GM23338 (cell line): Measurements from ENCODE around the gene TAC3. TPM values are rescaled to one million over a fixed set of nuclear protein-coding genes. Genes with fewer than 3 reads are reported as not detected.

Source experiments
- ATAC-seq: fragments of 200-7000 bp; cut with Tn5 transposase; 3 replicates; pipeline ENCODE4 v1.9.1; 2020
- DNase-seq: peaks from one replicate; pipeline ENCODE4 v3.0.0-alpha.2; 2015; ENCODE audit warnings: low spot score
- H2AFZ ChIP-seq: fragments of 200-600 bp; sonication (generic); 2 replicates; pipeline ENCODE4 v1.8.0; 2016; ENCODE audit warnings: antibody characterized with exemption, mild to moderate bottlenecking, moderate library complexity
- H3F3A ChIP-seq: fragments of 200-600 bp; sonication (generic); replicated peaks from 2 replicates; pipeline ENCODE4 v1.8.0; 2017; ENCODE audit warnings: antibody characterized with exemption, mixed run types, low read depth
- H3K27ac ChIP-seq: fragments of 200-600 bp; sonication (generic); 2 replicates; pipeline ENCODE4 v1.6.1; 2016; ENCODE audit warnings: low read depth
- H3K27me3 ChIP-seq: fragments of 200-600 bp; sonication (generic); 2 replicates; pipeline ENCODE4 v1.8.0; 2016; ENCODE audit warnings: mild to moderate bottlenecking, mixed run types, moderate library complexity; ENCODE audit not compliant: insufficient read depth
- H3K36me3 ChIP-seq: fragments of 200-600 bp; sonication (generic); 2 replicates; pipeline ENCODE4 v1.8.0; 2016; ENCODE audit warnings: mild to moderate bottlenecking; ENCODE audit not compliant: insufficient read depth
- H3K4me1 ChIP-seq: fragments of 200-600 bp; sonication (generic); 2 replicates; pipeline ENCODE4 v1.8.0; 2016; ENCODE audit warnings: mild to moderate bottlenecking, moderate library complexity; ENCODE audit not compliant: insufficient read depth
- H3K4me2 ChIP-seq: fragments of 200-600 bp; sonication (generic); 2 replicates; pipeline ENCODE4 v1.7.1; 2017; ENCODE audit warnings: mixed run types
- H3K4me3 ChIP-seq: fragments of 200-600 bp; sonication (generic); 2 replicates; pipeline ENCODE4 v1.6.1; 2016; ENCODE audit warnings: mixed run types
- H3K79me2 ChIP-seq: fragments of 200-600 bp; sonication (generic); replicated peaks from 2 replicates; pipeline ENCODE4 v1.8.0; 2017; ENCODE audit warnings: mild to moderate bottlenecking; ENCODE audit not compliant: insufficient read depth
- H3K9me2 ChIP-seq: fragments of 200-600 bp; sonication (generic); 2 replicates; pipeline ENCODE4 v1.8.0; 2017; ENCODE audit not compliant: insufficient read depth
- H4K20me1 ChIP-seq: fragments of 200-600 bp; sonication (generic); replicated peaks from 2 replicates; pipeline ENCODE4 v1.8.0; 2017; ENCODE audit warnings: mild to moderate bottlenecking; ENCODE audit not compliant: insufficient read depth
- H3K27ac Mint-ChIP-seq: 2 replicates; pipeline ENCODE4 v1.8.0; 2020; ENCODE audit warnings: inconsistent platforms, mild to moderate bottlenecking, moderate library complexity, mixed read lengths
- H3K27me3 Mint-ChIP-seq: 3 replicates; pipeline ENCODE4 v1.8.0; 2022; ENCODE audit warnings: low read depth, mild to moderate bottlenecking, moderate library complexity, mixed read lengths, inconsistent platforms; ENCODE audit not compliant: insufficient read depth, poor library complexity
- H3K36me3 Mint-ChIP-seq: 3 replicates; pipeline ENCODE4 v1.8.0; 2021; ENCODE audit warnings: low read depth, mild to moderate bottlenecking, inconsistent platforms, moderate library complexity, mixed read lengths
- H3K4me1 Mint-ChIP-seq: 3 replicates; pipeline ENCODE4 v1.8.0; 2020; ENCODE audit warnings: mild to moderate bottlenecking, inconsistent platforms, mixed read lengths
- H3K4me3 Mint-ChIP-seq: 3 replicates; pipeline ENCODE4 v1.8.0; 2021; ENCODE audit warnings: moderate library complexity, mild to moderate bottlenecking, inconsistent platforms, mixed read lengths
- H3K9me3 Mint-ChIP-seq: 3 replicates; pipeline ENCODE4 v1.8.0; 2020; ENCODE audit warnings: moderate library complexity, mild to moderate bottlenecking, inconsistent platforms, mixed read lengths
- CREB1 ChIP-seq: fragments of 250-450 bp; sonication (Bioruptor Pico); IDR thresholded peaks from 2 replicates; pipeline ENCODE4 v1.5.0; 2020; ENCODE audit warnings: low read depth, mild to moderate bottlenecking, moderate library complexity
- EZH2 ChIP-seq: fragments of 200-600 bp; sonication (generic); IDR thresholded peaks from one replicate; pipeline ENCODE4 v1.8.0; 2017; ENCODE audit warnings: antibody characterized with exemption, mild to moderate bottlenecking, low read depth; ENCODE audit not compliant: unreplicated experiment
- EZH2phosphoT487 ChIP-seq: fragments of 200-600 bp; sonication (generic); IDR thresholded peaks from one replicate; pipeline ENCODE4 v1.8.1; 2018; ENCODE audit warnings: antibody characterized with exemption; ENCODE audit not compliant: unreplicated experiment
- JUNB ChIP-seq: IDR thresholded peaks from one replicate; pipeline ENCODE4 v1.6.1; 2016; ENCODE audit warnings: antibody characterized with exemption; ENCODE audit not compliant: unreplicated experiment
- NANOG ChIP-seq: IDR thresholded peaks from 2 replicates; pipeline ENCODE4 v1.6.1; 2016; ENCODE audit warnings: antibody characterized with exemption, borderline replicate concordance
- POLR2AphosphoS5 ChIP-seq: IDR thresholded peaks from 2 replicates; pipeline ENCODE4 v1.6.1; 2016; ENCODE audit warnings: antibody characterized with exemption, low read depth
- STAT1 ChIP-seq: IDR thresholded peaks from one replicate; pipeline ENCODE4 v1.6.1; 2016; ENCODE audit warnings: antibody characterized with exemption; ENCODE audit not compliant: unreplicated experiment
- ZNF114 ChIP-seq: fragments of 250-450 bp; sonication (Bioruptor Pico); IDR thresholded peaks from 2 replicates; pipeline ENCODE4 v1.5.0; 2020; ENCODE audit warnings: mild to moderate bottlenecking, moderate library complexity
- ZNF331 ChIP-seq: fragments of 250-450 bp; sonication (Bioruptor Pico); IDR thresholded peaks from 2 replicates; pipeline ENCODE4 v1.5.0; 2020; ENCODE audit warnings: low read depth, mild to moderate bottlenecking, moderate library complexity
- polyA plus RNA-seq: library from polyadenylated mRNA; unstranded; fragments of >200 nt; fragmentation: Nextera tagmentation; extraction: Ambion mirVana; gene quantifications from 2 replicates; pipeline ENCODE4 v1.2.1, GENCODE V29; 2016
- total RNA-seq: library from RNA; depleted of rRNA; stranded (reverse); fragments of >200 nt; shearing (Covaris generic); gene quantifications from 2 replicates; pipeline ENCODE4 v1.2.3, GENCODE V29; 2014
- TF ChIP-seq, protein P1 (sequence below), 2 experiments: fragments of 200-600 bp in 1 of 2; sonication (generic) in 1 of 2; conservative IDR thresholded peaks; 2 replicates each; pipeline versions ENCODE4 v1.5.1 to v1.6.1; 2016 to 2017; ENCODE audit warnings: antibody characterized with exemption in 2 of 2, low read depth in 2 of 2, mild to moderate bottlenecking in 2 of 2, moderate library complexity in 1 of 2
- TF ChIP-seq, protein P2 (sequence below): fragments of 250-450 bp; sonication (Bioruptor Pico); IDR thresholded peaks from 2 replicates; pipeline ENCODE4 v1.5.0; 2020; ENCODE audit warnings: mild to moderate bottlenecking, moderate library complexity
- TF ChIP-seq, protein P3 (sequence below): IDR thresholded peaks from 2 replicates; pipeline ENCODE4 v1.6.1; 2016; ENCODE audit warnings: antibody characterized with exemption
- TF ChIP-seq, protein P4 (sequence below): IDR thresholded peaks from one replicate; pipeline ENCODE4 v1.6.1; 2018; ENCODE audit warnings: antibody characterized with exemption; ENCODE audit not compliant: unreplicated experiment

Gene TAC3
- total and polyA plus RNA-seq, 2 experiments from 2014 or later = 11.9 to 35.1 TPM

DNA sequence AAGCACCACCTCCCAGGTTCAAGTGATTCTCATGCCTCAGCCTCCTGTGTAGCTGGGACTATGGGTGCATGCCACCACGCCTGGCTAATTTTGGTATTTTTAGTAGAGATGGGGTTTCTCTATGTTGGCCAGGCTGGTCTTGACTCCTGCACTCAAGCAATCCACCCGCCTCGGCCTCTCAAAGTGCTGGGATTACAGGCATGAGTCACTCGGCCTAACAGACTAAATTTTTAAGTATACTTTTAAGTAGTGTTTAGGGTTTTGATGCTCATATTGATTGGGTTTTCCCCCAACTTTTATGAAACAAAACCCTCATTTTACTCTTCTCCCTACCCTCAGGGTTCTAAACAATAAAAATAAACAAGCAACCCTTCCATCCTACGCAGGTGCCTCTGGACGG, 28.1 kb upstream of the TAC3 start:
- H3K4me1 ChIP-seq = no peaks in the 10 kb centered on the region
- H3K4me1 Mint-ChIP-seq = 0 out of 3 replicates have a peak, but pooled peaks cover 2% of the 10 kb centered on the region
- H3K27me3 Mint-ChIP-seq = peaks cover 5% of the 10 kb centered on the region
- no peak for DNase-seq
- no peak overlapping the region for H3K4me3 Mint-ChIP-seq
- H2AFZ ChIP-seq = no peak overlapping the region
- H3K4me3 ChIP-seq = no peak overlapping the region
- H3F3A ChIP-seq = no peaks in the 10 kb centered on the region
- H3K27ac ChIP-seq = no peak overlapping the region
- no peaks in the 10 kb centered on the region for H3K27me3 ChIP-seq
- H3K9me2 ChIP-seq = peaks cover 2% of the 10 kb centered on the region; the same call in 1 of the 2 replicates
- ATAC-seq = no peak
- H3K27ac Mint-ChIP-seq = no peak overlapping the region
- H4K20me1 ChIP-seq = no peaks in the 10 kb centered on the region
- no peaks in the 10 kb centered on the region for H3K9me3 Mint-ChIP-seq
- H3K79me2 ChIP-seq = no peaks in the 10 kb centered on the region
- H3K36me3 ChIP-seq = no peaks in the 10 kb centered on the region
- no peak overlapping the region for H3K4me2 ChIP-seq
- H3K36me3 Mint-ChIP-seq = no peaks in the 10 kb centered on the region
- TF ChIP-seq EZH2 (no peak), CREB1 (no peak), STAT1 (no peak), NANOG (no peak), POLR2AphosphoS5 (no peak), ZNF114 (CRISPR knock-in tag) (no peak), ZNF331 (CRISPR knock-in tag) (no peak), JUNB (no peak), EZH2phosphoT487 (no peak)
- TF ChIP-seq, protein P1, sequence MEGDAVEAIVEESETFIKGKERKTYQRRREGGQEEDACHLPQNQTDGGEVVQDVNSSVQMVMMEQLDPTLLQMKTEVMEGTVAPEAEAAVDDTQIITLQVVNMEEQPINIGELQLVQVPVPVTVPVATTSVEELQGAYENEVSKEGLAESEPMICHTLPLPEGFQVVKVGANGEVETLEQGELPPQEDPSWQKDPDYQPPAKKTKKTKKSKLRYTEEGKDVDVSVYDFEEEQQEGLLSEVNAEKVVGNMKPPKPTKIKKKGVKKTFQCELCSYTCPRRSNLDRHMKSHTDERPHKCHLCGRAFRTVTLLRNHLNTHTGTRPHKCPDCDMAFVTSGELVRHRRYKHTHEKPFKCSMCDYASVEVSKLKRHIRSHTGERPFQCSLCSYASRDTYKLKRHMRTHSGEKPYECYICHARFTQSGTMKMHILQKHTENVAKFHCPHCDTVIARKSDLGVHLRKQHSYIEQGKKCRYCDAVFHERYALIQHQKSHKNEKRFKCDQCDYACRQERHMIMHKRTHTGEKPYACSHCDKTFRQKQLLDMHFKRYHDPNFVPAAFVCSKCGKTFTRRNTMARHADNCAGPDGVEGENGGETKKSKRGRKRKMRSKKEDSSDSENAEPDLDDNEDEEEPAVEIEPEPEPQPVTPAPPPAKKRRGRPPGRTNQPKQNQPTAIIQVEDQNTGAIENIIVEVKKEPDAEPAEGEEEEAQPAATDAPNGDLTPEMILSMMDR (conservative IDR thresholded peaks at IDR 0.05; ENCODE audit: low read depth in 2 of 2) = no peak
- TF ChIP-seq, protein P2, sequence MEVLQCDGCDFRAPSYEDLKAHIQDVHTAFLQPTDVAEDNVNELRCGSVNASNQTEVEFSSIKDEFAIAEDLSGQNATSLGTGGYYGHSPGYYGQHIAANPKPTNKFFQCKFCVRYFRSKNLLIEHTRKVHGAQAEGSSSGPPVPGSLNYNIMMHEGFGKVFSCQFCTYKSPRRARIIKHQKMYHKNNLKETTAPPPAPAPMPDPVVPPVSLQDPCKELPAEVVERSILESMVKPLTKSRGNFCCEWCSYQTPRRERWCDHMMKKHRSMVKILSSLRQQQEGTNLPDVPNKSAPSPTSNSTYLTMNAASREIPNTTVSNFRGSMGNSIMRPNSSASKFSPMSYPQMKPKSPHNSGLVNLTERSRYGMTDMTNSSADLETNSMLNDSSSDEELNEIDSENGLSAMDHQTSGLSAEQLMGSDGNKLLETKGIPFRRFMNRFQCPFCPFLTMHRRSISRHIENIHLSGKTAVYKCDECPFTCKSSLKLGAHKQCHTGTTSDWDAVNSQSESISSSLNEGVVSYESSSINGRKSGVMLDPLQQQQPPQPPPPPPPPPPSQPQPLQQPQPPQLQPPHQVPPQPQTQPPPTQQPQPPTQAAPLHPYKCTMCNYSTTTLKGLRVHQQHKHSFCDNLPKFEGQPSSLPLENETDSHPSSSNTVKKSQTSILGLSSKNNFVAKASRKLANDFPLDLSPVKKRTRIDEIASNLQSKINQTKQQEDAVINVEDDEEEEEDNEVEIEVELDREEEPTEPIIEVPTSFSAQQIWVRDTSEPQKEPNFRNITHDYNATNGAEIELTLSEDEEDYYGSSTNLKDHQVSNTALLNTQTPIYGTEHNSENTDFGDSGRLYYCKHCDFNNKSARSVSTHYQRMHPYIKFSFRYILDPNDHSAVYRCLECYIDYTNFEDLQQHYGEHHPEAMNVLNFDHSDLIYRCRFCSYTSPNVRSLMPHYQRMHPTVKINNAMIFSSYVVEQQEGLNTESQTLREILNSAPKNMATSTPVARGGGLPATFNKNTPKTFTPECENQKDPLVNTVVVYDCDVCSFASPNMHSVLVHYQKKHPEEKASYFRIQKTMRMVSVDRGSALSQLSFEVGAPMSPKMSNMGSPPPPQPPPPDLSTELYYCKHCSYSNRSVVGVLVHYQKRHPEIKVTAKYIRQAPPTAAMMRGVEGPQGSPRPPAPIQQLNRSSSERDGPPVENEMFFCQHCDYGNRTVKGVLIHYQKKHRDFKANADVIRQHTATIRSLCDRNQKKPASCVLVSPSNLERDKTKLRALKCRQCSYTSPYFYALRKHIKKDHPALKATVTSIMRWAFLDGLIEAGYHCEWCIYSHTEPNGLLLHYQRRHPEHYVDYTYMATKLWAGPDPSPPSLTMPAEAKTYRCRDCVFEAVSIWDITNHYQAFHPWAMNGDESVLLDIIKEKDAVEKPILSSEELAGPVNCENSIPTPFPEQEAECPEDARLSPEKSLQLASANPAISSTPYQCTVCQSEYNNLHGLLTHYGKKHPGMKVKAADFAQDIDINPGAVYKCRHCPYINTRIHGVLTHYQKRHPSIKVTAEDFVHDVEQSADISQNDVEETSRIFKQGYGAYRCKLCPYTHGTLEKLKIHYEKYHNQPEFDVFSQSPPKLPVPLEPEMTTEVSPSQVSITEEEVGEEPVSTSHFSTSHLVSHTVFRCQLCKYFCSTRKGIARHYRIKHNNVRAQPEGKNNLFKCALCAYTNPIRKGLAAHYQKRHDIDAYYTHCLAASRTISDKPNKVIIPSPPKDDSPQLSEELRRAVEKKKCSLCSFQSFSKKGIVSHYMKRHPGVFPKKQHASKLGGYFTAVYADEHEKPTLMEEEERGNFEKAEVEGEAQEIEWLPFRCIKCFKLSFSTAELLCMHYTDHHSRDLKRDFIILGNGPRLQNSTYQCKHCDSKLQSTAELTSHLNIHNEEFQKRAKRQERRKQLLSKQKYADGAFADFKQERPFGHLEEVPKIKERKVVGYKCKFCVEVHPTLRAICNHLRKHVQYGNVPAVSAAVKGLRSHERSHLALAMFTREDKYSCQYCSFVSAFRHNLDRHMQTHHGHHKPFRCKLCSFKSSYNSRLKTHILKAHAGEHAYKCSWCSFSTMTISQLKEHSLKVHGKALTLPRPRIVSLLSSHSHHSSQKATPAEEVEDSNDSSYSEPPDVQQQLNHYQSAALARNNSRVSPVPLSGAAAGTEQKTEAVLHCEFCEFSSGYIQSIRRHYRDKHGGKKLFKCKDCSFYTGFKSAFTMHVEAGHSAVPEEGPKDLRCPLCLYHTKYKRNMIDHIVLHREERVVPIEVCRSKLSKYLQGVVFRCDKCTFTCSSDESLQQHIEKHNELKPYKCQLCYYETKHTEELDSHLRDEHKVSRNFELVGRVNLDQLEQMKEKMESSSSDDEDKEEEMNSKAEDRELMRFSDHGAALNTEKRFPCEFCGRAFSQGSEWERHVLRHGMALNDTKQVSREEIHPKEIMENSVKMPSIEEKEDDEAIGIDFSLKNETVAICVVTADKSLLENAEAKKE (CRISPR knock-in tag) = no peak
- TF ChIP-seq, protein P3, sequence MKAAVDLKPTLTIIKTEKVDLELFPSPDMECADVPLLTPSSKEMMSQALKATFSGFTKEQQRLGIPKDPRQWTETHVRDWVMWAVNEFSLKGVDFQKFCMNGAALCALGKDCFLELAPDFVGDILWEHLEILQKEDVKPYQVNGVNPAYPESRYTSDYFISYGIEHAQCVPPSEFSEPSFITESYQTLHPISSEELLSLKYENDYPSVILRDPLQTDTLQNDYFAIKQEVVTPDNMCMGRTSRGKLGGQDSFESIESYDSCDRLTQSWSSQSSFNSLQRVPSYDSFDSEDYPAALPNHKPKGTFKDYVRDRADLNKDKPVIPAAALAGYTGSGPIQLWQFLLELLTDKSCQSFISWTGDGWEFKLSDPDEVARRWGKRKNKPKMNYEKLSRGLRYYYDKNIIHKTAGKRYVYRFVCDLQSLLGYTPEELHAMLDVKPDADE = no peak
- TF ChIP-seq, protein P4, sequence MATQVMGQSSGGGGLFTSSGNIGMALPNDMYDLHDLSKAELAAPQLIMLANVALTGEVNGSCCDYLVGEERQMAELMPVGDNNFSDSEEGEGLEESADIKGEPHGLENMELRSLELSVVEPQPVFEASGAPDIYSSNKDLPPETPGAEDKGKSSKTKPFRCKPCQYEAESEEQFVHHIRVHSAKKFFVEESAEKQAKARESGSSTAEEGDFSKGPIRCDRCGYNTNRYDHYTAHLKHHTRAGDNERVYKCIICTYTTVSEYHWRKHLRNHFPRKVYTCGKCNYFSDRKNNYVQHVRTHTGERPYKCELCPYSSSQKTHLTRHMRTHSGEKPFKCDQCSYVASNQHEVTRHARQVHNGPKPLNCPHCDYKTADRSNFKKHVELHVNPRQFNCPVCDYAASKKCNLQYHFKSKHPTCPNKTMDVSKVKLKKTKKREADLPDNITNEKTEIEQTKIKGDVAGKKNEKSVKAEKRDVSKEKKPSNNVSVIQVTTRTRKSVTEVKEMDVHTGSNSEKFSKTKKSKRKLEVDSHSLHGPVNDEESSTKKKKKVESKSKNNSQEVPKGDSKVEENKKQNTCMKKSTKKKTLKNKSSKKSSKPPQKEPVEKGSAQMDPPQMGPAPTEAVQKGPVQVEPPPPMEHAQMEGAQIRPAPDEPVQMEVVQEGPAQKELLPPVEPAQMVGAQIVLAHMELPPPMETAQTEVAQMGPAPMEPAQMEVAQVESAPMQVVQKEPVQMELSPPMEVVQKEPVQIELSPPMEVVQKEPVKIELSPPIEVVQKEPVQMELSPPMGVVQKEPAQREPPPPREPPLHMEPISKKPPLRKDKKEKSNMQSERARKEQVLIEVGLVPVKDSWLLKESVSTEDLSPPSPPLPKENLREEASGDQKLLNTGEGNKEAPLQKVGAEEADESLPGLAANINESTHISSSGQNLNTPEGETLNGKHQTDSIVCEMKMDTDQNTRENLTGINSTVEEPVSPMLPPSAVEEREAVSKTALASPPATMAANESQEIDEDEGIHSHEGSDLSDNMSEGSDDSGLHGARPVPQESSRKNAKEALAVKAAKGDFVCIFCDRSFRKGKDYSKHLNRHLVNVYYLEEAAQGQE = no peak
